Measurements from ENCODE around the gene SPATA16. TPM values are rescaled to one million over a fixed set of nuclear protein-coding genes. Genes with fewer than 3 reads are reported as not detected.

Gene SPATA16
- total RNA-seq, 2 experiments from 2014 or later = not detected

- POLR2A ChIA-PET = no interaction called here
- Mint-ChIP-seq H3K27me3 (no peaks in the 10 kb centered on the region), H3K27ac (no peak overlapping the region)
These were observed 43.8 kb downstream of the SPATA16 start for GRCh38 chr3:173096994-173097785.

GRCh38 chr3:173096140-173096539, 44.9 kb downstream of the SPATA16 start:
- Mint-ChIP-seq H3K27ac (no peak overlapping the region), H3K27me3 (no peaks in the 10 kb centered on the region), H3K9me3 (no peaks in the 10 kb centered on the region), H3K4me1 (no peaks in the 10 kb centered on the region), H3K36me3 (no peaks in the 10 kb centered on the region), H3K4me3 (no peak overlapping the region)
- DNase-seq (no peak), ATAC-seq (ENCODE audit: low read depth) (no peak)
- POLR2A ChIA-PET = no interaction called here

More at GRCh38 chr3:173096994-173097785, 43.8 kb downstream of the SPATA16 start:
- Mint-ChIP-seq H3K4me1 (no peaks in the 10 kb centered on the region), H3K4me3 (no peak overlapping the region), H3K36me3 (no peaks in the 10 kb centered on the region), H3K9me3 (no peaks in the 10 kb centered on the region)
- ATAC-seq (ENCODE audit: low read depth) (no peak), DNase-seq (no peak)

GRCh38 chr3:173092038-173092437, 49.0 kb downstream of the SPATA16 start:
- Mint-ChIP-seq H3K4me3 (no peak overlapping the region), H3K27me3 (no peaks in the 10 kb centered on the region), H3K9me3 (no peaks in the 10 kb centered on the region), H3K4me1 (no peaks in the 10 kb centered on the region), H3K36me3 (no peaks in the 10 kb centered on the region), H3K27ac (no peak overlapping the region)
- ATAC-seq (ENCODE audit: low read depth) (no peak), DNase-seq (no peak)
- POLR2A ChIA-PET = no interaction called here

- no peak overlapping the region for H3K27ac Mint-ChIP-seq
- no peaks in the 10 kb centered on the region for H3K4me1 Mint-ChIP-seq
- H3K36me3 Mint-ChIP-seq = no peaks in the 10 kb centered on the region
- POLR2A ChIA-PET = no interaction called here
- no peak for ATAC-seq (ENCODE audit: low read depth)
- H3K27me3 Mint-ChIP-seq = no peaks in the 10 kb centered on the region
- peaks cover 4% of the 10 kb centered on the region for H3K9me3 Mint-ChIP-seq
- no peak for DNase-seq
- H3K4me3 Mint-ChIP-seq = no peak overlapping the region
These were observed 50.5 kb downstream of the SPATA16 start for GRCh38 chr3:173090492-173090891.

- no peak overlapping the region for H3K27ac Mint-ChIP-seq
- no peak overlapping the region for H3K4me3 Mint-ChIP-seq
- POLR2A ChIA-PET = no interaction called here
- H3K9me3 Mint-ChIP-seq = peaks cover 4% of the 10 kb centered on the region
- no peak for ATAC-seq (ENCODE audit: low read depth)
- no peaks in the 10 kb centered on the region for H3K4me1 Mint-ChIP-seq
- H3K36me3 Mint-ChIP-seq = no peaks in the 10 kb centered on the region
- no peak for DNase-seq
- H3K27me3 Mint-ChIP-seq = no peaks in the 10 kb centered on the region
These were observed 51.8 kb downstream of the SPATA16 start for GRCh38 chr3:173089283-173089682.

GRCh38 chr3:173078525-173078924, 62.5 kb downstream of the SPATA16 start:
- DNase-seq = no peak
- ATAC-seq (ENCODE audit: low read depth) = no peak
- H3K4me1 Mint-ChIP-seq = no peaks in the 10 kb centered on the region
- POLR2A ChIA-PET = no interaction called here
- H3K9me3 Mint-ChIP-seq = no peaks in the 10 kb centered on the region
- H3K4me3 Mint-ChIP-seq = no peak overlapping the region
- no peaks in the 10 kb centered on the region for H3K27me3 Mint-ChIP-seq
- no peaks in the 10 kb centered on the region for H3K36me3 Mint-ChIP-seq
- no peak overlapping the region for H3K27ac Mint-ChIP-seq

- Mint-ChIP-seq H3K36me3 (no peaks in the 10 kb centered on the region), H3K27me3 (no peaks in the 10 kb centered on the region), H3K27ac (no peak overlapping the region), H3K4me1 (no peaks in the 10 kb centered on the region), H3K4me3 (no peak overlapping the region), H3K9me3 (no peaks in the 10 kb centered on the region)
- no peak for DNase-seq
- no peak for ATAC-seq (ENCODE audit: low read depth)
- POLR2A ChIA-PET = no interaction called here
These were observed 74.7 kb downstream of the SPATA16 start for GRCh38 chr3:173066044-173067004.

- DNase-seq = no peak
- H3K27ac Mint-ChIP-seq = no peak overlapping the region
- ATAC-seq (ENCODE audit: low read depth) = no peak
- no peak overlapping the region for H3K4me3 Mint-ChIP-seq
- no peaks in the 10 kb centered on the region for H3K27me3 Mint-ChIP-seq
- H3K4me1 Mint-ChIP-seq = no peaks in the 10 kb centered on the region
- H3K9me3 Mint-ChIP-seq = no peaks in the 10 kb centered on the region
- POLR2A ChIA-PET = no interaction called here
- H3K36me3 Mint-ChIP-seq = no peaks in the 10 kb centered on the region
These were observed 75.5 kb downstream of the SPATA16 start for GRCh38 chr3:173065543-173065981.

GRCh38 chr3:173064631-173065030, 76.4 kb downstream of the SPATA16 start:
- DNase-seq = no peak
- Mint-ChIP-seq H3K27me3 (no peaks in the 10 kb centered on the region), H3K4me3 (no peak overlapping the region), H3K36me3 (no peaks in the 10 kb centered on the region), H3K27ac (no peak overlapping the region), H3K4me1 (no peaks in the 10 kb centered on the region), H3K9me3 (no peaks in the 10 kb centered on the region)
- POLR2A ChIA-PET = no interaction called here
- no peak for ATAC-seq (ENCODE audit: low read depth)

GRCh38 chr3:173058229-173058628, 82.8 kb downstream of the SPATA16 start:
- Mint-ChIP-seq H3K27me3 (no peaks in the 10 kb centered on the region), H3K4me3 (no peak overlapping the region), H3K27ac (no peak overlapping the region), H3K9me3 (no peaks in the 10 kb centered on the region), H3K36me3 (no peaks in the 10 kb centered on the region), H3K4me1 (no peaks in the 10 kb centered on the region)
- DNase-seq = no peak
- POLR2A ChIA-PET = no interaction called here
- ATAC-seq (ENCODE audit: low read depth) = no peak

- Mint-ChIP-seq H3K27me3 (no peaks in the 10 kb centered on the region), H3K36me3 (no peaks in the 10 kb centered on the region), H3K4me1 (no peaks in the 10 kb centered on the region), H3K27ac (no peak overlapping the region), H3K9me3 (no peaks in the 10 kb centered on the region), H3K4me3 (no peak overlapping the region)
- ATAC-seq (ENCODE audit: low read depth) = no peak
- POLR2A ChIA-PET = no interaction called here
- no peak for DNase-seq
These were observed 85.7 kb downstream of the SPATA16 start for GRCh38 chr3:173055228-173055933.

- POLR2A ChIA-PET = no interaction called here
- no peaks in the 10 kb centered on the region for H3K27me3 Mint-ChIP-seq
- ATAC-seq (ENCODE audit: low read depth) = no peak
- no peaks in the 10 kb centered on the region for H3K36me3 Mint-ChIP-seq
- no peak for DNase-seq
- H3K27ac Mint-ChIP-seq = no peak overlapping the region
- H3K9me3 Mint-ChIP-seq = no peaks in the 10 kb centered on the region
- H3K4me1 Mint-ChIP-seq = no peaks in the 10 kb centered on the region
- no peak overlapping the region for H3K4me3 Mint-ChIP-seq
These were observed 91.7 kb downstream of the SPATA16 start for GRCh38 chr3:173049360-173049759.

- POLR2A ChIA-PET = no interaction called here
- Mint-ChIP-seq H3K4me3 (no peak overlapping the region), H3K4me1 (no peaks in the 10 kb centered on the region), H3K36me3 (no peaks in the 10 kb centered on the region), H3K9me3 (no peaks in the 10 kb centered on the region), H3K27ac (no peak overlapping the region), H3K27me3 (no peaks in the 10 kb centered on the region)
- no peak for DNase-seq
- ATAC-seq (ENCODE audit: low read depth) = no peak
These were observed 95.2 kb downstream of the SPATA16 start for GRCh38 chr3:173045770-173046382.

Data from activated naive CD8-positive, alpha-beta T cell treated with anti-CD3 and anti-CD28 coated beads, Interleukin-2, amount 10 ng/mL, durations not matched to agents 7 days and 5 days (primary cell).